IPS DF 4.7 (cell line): ENCODE results near the gene ERICH6.

Experiments
- DNase-seq: peaks from one replicate; pipeline ENCODE4 v3.0.0-alpha.2; 2013; ENCODE audit warnings: low spot score; ENCODE audit errors: extremely low read depth

Gene ERICH6

DNA sequence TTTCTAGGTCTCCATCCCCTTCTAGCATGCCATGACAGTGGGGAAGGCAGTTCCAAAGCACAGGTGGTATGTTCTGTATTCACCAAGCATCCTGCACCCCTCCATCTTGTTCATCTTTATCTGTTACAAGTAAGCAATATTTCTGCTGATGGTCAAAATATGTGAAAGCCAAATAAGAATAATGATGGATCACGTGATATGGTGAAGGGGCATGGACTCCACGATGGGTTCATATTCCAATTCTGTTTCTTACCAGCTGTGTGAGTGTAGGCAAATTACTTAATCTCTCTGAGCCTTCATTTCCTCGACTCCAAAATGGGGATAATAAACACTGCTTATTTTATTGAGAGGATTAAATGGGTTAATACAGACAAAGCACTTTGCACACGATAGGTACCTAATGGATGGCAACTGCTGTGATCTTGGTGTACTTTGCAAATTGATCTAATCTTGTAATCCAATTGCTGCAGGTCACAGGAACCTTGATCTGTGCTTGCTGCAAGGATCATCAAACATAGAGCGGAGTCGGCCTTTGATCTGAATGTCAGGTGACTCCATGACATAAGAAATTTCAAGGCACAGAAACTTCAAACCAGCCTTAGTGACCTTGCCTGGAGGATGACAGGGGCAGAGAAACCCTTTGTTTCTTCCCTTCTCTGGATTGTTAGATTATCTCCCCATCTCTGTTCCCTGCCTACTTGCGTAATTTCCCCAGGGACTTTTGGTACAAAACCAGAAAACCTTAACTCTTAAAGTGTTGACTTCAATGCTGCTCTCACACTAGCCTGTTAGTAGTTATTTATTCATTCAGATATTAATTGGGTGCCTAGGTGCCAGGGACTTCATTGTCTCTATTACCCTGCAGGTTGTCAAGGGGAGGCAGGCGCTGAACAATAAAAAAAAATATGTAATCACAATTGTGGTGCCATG is 33.4 kb upstream of the ERICH6 start:
- no peak for DNase-seq

DNA sequence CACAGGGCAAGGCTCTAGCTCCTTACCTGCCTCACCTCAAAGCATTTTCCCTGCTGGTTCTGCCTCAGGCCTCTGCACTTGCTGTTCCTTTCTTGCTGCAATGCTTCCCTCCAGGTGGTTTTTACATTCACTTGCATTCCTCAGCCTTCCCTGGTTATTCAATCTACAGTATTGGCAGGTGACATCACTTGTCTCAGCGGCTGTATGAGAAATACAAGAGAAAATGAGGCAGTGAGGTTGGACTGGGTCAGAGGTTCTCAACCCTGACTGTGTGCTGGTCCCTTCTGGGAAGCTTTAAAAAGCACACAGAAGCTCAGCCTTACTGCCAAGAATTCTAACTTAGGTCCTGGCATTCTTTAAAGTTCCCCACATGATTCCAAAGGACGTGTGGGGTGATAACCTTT is 32.6 kb upstream of the ERICH6 start:
- DNase-seq, result no peak

DNA sequence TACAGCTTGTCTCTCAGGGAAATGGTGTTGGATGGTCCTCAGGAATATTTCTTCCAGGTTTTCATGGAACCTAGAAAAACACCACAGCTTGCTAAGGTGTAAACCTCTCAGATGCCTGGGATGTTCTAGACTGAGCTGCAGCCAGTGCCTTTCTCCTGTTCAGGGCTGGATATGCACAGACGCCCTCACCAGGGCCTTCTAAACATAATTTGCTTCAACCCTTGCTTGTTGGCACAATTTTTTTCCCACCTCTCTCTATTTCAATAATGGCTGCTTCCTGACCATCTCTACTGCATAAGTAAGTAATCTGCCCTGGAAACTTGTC is 31.0 kb upstream of the ERICH6 start:
- no peak for DNase-seq

DNA sequence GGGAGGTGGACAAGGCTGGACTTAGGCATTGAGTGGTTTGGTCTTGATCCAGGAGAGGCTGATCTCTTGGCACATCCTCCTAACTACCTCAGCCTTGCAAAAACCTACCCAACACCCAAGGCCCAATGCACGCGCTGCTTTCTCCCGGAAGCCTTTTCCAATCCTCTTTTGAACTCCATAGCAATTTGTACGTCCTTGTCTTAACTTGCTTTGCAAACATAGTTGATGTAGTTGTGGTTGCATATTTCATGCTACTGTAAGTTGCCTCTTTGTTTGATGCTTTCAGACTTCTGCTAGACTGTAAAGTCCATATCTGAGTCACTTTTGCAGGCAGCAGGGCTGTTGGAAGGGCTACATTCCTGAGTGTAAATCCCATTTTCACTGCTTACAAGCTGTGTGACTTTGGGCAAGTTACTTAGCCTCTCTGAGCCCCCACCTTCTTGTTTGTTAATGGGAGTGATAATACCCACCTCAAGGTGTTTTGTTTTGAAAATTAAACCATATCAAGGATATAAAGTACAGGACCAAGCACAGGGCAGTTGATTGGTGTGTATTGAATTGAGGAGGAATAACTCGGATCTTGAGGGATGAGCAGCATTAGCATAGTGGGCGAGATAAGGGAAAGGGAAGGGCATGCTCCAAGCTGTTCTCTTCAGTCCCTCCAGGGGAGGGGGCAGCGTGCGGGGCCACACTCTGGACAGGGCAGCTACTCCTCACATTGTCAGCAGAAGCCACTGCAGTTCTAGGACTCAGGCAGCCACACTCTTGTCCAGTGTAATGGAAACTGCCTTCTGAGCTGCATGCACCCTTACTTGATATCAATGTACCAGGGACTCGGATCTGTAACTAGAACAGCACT is 30.4 kb upstream of the ERICH6 start:
- no peak for DNase-seq

DNA sequence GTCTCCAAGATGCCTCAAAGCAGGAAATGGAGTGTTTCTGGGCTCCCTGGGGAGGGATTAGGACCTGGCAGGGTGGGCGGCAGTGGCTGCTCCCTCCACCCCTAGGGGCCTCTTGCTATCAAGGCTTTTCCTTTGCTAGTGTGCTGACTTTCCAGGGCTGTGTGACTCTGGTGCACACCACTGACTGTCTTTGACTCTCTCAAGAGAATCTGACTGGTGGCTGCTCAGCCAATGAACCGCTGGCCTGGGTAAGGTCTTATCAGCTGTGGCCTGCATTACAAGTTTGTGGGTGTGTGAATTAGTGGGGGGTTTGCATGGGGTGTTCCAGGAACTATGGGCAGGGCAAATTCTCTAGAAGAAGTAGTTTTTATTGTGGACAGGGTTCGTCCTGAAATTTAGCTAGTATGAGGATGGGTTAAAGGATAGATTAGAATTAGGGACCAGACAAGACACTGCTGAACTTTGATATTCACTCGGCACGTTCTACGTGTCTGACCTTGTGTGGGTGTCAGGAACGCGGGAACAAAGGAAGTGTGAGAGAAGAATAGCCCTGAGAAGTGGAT is 29.7 kb upstream of the ERICH6 start:
- no peak for DNase-seq

DNA sequence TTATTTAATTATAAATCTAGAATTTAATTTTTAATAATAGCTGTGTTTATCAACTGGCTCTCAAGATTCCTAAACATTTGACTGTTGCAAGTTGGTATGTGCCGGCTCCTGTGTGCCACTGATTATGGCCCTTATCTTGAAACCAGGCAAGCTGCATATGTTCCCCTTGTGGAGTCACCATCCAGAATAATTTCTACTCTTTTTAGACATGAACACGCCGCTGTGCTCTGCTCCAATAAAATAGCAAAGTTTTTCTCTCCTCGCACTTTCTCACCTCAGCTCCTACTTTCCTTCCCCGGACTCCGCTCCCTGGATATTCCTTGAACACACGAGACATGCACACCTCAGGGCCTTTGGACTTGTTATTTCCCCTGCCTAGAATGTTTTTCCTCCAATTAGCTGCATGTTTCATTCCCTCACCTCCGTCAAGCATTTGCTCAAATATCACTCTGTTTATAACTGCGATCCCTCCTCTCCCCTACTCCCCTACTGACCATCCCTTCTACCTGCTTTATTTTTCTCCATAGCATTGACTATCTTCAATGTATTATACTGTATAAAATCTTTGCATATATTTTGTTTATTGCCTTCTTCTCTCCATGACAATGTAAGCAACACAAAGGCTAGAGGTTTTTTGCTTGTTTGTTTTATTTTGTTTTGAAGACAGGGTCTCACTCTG is 26.1 kb upstream of the ERICH6 start:
- no peak for DNase-seq

DNA sequence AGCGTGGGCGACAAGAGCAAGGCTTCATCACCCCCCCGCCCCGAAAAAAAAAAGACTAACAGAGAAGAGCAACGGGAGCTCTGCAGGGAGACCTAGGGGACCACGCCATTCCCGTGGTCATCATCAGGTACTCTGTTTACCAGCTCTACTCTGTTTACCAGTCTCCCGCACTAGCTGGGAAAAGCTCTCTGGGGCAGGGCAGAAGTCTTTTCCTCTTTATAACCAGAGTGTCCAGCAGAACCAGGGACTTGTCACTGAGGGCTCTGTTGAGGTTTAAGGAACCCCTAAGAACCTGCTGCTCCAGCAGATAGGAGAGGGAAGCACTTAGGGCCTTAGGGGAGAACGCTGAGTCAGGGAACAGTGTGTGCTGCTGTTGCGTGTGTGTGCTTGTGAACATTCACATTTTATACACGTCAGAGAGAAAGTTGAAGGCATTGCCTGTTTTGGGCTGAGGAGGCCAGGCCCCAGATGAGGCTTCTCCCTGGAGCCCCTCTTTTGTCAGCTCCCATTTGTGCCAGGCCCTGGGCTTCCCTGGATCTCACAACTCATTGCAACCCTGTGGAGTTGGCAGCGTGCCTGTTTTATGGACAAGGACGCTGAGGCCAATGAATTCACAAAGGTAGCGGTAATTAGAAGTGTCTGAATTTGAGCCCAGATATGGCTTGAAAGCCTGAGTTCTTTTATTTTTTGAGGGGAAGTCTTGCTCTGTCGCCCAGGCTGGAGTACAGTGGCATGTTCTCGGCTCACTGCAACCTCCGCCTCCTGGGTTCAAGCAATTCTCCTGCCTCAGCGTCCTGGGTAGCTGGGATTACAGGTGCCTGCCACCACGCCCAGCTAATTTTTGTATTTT is 24.2 kb upstream of the ERICH6 start:
- DNase-seq, result no peak

DNA sequence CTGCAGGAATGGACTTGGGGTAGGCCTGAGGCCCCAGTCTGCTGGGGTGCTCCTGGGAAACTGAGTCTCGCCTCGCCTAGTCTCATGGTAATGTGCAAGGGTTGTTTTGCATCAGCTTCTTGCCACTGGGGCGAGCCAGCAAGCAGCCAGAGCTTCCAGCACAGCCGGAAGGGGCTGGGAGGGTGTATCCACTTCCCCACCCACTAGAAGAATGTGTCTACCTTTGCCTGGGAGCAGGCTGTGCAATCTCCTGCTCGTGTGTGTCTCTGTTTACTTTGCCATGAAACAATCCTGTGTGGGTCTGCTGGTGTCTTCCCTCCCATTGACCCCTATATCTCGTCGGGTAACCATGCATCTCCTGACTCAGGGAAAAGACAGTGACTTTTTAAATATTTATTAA is 21.8 kb upstream of the ERICH6 start:
- no peak for DNase-seq

DNA sequence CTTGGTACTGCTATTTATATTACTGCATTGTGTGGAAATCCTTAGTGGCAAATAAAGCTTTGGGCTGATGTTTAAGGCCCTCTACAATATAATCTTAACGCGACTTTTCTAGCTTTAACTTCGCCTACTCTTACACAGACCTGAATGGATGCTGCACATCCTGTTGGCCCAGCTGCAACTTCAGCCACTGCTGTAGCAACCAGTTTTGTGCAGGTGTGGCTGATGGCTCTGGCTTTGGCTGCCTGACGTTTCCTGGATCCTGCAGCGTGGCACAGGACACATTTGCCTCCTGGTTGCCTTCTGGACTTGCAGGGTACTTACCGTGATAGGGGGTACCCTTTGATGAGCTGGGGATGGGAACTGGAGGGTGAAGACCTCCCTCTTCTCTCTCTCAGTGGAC is 20.2 kb upstream of the ERICH6 start:
- DNase-seq, result no peak

DNA sequence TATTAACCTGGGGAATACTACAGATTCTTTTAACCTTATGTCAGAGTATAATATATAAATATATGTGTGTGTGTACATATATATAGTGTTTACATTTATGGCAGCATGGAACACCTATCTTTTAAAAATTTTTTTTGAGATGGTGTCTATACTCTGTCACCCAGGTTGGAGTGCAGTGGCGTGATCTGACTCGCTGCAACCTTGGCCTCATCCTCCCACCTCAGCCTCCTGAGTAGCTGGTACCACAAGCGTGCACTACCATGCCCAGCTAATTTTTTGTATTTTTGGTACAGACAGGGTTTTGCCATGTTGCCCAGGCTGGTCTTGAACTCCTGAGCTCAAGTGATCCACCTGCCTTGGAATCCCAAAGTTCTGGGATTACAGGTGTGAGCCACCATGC is 18.5 kb upstream of the ERICH6 start:
- DNase-seq, result no peak

DNA sequence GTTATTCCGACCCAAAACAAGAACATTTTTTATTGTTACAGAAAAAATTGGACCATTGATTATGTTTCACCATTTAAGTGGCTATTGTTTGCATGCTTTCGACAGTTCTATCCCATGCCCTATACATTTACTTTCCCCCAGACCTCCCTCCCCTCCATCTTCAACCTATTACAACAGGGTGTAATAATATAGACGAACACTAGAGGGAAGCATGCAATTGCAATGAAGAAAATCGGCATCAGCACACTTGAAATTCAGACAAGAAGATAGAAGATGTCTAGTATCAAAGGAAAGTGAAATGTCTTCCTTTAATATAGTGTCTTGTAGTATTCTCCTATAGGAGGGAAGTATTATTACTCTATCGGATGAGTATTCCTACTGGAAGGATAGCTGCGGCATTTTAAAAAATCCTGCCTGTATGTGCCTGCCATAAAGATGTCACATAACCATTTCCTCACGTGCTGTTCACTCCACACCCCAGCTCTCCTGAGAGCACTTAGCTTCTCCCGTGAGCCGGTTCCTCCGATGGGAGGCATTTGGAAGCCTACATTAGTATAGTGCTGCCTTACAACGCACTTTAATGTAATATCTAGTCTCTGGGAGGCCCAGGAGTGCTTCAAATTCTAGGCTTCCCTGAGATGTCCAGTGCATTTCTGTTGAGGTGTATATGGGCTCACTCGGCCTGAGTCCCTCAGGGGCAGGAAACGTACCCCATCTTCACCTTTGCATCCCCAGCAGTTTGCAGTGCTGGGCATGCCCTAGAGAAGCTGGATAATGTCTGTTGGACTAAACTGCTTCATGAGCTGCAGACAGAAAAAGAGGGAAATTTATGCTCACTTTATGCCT is 17.8 kb upstream of the ERICH6 start:
- no peak for DNase-seq

DNA sequence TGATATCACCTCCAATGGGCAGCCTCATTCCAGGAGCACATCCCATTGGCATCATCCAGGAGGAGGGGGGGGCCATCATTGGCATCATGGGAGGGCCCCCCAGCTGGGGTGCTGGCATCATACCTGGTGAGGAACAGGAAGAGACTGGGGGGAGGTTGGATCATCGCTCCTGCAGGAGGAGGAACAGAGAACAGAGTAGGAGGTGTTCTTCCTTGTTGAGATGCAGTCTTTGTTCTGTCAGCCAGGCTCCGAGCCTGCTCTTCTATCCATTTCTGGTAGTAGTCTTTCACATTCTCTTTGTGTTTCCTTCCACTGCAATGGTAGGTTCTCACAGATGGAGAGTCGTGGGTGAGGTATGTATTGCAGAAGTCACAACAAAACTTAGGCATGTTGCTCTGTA is 16.7 kb upstream of the ERICH6 start:
- DNase-seq, result no peak

DNA sequence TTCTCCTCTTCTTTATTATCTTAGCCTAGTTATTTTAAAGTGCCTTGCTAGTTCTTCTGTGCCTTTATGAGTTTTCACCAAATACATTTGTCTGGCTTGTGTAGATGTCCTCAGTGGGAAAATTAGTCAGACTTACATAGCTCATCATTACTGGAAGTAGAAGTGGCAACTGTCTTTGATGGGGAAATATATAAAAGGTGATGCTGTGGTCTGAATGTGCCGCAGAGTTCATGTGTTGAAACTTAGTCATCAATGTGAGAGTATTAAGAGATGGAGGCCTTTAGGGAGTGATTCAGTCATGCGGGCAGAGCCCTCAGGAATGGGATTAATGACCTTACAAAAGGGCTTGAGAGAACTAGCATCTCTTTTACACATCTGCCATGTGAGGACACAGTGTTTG is 6.4 kb upstream of the ERICH6 start:
- DNase-seq, result no peak

DNA sequence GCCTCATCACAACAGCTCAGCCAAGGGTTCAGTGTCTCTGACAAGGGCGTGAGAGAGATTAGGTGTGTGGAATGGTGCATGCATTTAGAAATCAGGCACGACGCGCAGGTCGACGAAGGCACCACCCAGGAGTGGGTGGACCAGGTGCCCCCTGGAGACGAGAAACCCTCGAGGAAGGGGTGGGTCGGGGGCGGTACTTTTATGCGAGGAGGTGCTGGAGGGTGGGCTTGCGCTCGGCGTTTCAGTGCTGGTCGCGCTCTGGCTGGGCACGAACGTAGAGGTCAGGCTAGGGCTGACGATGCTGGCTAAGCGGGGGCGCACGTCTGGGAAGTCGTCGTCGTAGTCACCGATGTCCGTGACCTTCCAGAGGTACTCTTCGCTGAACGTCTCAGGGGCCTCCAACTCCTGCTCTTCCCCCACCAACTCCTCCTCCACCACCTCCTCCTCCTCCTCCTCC is 393 bp downstream of the ERICH6 start:
- DNase-seq, result no peak

DNA sequence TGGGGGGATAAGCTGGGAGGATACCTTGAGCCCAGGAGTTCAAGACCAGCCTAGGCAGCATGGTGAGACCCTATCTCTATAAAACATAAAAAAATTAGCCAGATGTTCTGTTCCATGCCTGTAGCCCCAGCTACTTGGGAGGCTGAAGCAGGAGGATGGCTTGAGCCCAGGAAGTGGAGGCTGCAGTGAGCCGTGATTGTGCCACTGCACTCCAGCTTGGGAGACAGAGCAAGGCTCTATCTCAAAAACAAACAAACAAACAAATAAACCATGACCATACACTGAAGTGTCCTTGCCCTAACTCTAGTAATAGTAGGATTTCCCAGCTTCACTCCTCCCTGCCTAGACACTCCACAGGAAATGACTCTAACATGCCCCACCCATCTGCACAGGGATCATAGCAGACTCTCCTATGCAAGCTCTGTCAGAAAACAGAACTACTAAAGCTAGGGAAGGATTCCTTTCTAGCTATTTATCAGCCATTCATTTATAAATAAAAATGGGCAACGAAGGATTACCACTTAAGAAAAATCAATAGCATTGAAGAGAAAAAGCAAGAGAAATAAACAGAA is 4.6 kb downstream of the ERICH6 start:
- DNase-seq, result no peak

DNA sequence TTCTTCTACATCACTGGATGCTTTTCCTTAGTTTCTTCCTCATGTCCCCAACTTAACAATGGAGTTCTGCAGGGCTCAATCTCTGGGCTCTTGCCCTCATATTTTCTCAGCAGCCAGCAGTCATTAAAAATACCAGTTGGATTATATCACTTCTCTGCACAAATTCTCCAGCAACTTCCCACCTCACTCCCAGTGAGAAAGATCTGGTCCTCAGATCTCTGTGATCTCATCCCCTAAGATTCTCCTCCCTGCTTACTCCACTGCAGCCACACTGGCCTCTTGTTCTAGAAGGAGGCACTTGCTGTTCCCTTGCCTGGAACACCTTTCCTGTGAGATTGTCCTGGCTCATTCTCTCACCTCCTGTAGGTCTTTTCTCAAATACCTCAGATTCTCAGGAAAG is 6.1 kb downstream of the ERICH6 start:
- no peak for DNase-seq

DNA sequence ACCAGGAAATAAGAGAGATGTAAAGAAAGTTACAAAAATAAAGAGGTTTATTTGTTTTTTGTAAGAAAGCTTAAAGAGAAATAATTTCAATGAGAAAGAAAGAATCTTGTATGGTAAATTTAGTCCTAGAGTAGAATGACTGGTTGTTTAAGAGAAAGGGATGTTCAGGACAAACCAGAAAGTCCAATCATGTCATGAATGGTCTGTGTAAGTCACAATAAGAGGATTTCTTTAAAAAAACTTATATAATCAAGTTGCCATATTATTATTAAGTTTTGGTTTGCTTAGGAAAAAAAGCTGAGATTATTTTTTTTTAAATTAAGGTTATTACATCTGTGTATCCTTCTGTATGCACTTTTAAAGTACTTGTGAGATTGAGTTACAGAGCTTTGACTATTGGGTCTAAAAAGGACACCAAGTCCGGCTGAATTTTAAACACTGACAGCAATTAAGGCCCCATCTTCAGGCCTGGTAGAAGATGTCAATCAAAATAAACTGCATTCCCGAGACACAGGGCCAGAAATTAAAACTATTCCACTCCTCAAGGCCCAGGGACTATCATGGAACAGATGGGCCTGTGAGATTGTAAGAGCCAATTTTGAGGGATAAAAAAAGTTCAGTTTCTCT is 12.2 kb downstream of the ERICH6 start:
- no peak for DNase-seq

DNA sequence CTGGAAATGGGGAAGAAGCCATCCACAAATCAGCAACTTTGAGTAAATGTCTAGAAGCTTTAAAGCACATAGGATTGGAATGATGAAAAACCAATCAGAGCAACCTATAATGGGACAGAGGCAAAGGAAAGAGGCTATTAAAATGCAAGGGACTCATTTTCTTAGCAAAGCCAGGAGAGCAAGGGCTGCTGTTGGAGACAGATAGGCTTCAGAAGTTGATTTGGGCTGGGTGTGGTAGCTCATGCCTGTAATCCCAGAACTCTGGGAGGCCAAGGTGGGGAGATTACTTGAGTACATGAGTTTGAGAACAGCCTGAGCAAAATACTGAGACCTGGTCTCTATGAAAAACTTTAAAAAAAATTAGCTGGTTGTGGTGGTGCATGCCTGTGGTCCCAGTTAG is 16.1 kb downstream of the ERICH6 start:
- no peak for DNase-seq

DNA sequence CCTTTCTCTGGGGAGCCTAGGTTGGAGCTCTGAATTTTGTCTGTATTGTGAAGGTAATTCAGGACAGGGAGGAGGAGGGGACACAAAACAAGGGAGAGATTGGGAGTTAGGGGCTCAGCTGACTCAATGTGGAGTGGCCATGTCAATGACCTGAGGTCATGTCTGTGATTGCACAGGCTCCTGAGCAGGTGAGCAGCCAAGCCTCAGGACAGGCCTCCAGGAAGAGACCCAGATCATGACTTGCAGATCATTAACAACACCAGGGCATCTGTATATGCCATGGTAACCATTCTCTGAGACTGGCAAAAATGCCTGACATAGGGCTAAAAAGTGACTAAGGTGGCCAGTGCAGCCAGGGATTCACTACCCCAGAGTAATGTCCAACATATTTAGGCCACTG is 20.9 kb downstream of the ERICH6 start:
- DNase-seq, result no peak
